Stimulated activated naive CD8-positive, alpha-beta T cell treated with anti-CD3 and anti-CD28 coated beads, Interleukin-15, Interleukin-2, amounts not matched to agents 100 ng/mL and 50 ng/mL, for 24 hours (primary cell): Measurements from ENCODE around the gene ARHGAP25.

Experiments used
- H3K27ac Mint-ChIP-seq: one replicate; pipeline ENCODE4 v1.8.0; 2021; ENCODE audit warnings: mild to moderate bottlenecking, mixed read lengths
- H3K27me3 Mint-ChIP-seq: one replicate; pipeline ENCODE4 v1.8.0; 2021; ENCODE audit warnings: mixed read lengths
- H3K36me3 Mint-ChIP-seq: one replicate; pipeline ENCODE4 v1.8.0; 2021; ENCODE audit warnings: low read depth, mixed read lengths
- H3K4me1 Mint-ChIP-seq: one replicate; pipeline ENCODE4 v1.8.0; 2021; ENCODE audit warnings: low read depth, mixed read lengths
- H3K4me3 Mint-ChIP-seq: one replicate; pipeline ENCODE4 v1.8.0; 2021; ENCODE audit warnings: mild to moderate bottlenecking, mixed read lengths
- H3K9me3 Mint-ChIP-seq: one replicate; pipeline ENCODE4 v1.8.0; 2021; ENCODE audit warnings: mixed read lengths

The ARHGAP25 gene

GRCh38 chr2:68828887-68829708, 94.5 kb downstream of the ARHGAP25 start:
- Mint-ChIP-seq H3K4me3 (peak overlapping the region; percentile 53), H3K36me3 (peaks cover 41% of the 10 kb centered on the region), H3K4me1 (peaks cover 69% of the 10 kb centered on the region), H3K27me3 (no peaks in the 10 kb centered on the region), H3K9me3 (no peaks in the 10 kb centered on the region), H3K27ac (peak overlapping the region; percentile 78)

DNA sequence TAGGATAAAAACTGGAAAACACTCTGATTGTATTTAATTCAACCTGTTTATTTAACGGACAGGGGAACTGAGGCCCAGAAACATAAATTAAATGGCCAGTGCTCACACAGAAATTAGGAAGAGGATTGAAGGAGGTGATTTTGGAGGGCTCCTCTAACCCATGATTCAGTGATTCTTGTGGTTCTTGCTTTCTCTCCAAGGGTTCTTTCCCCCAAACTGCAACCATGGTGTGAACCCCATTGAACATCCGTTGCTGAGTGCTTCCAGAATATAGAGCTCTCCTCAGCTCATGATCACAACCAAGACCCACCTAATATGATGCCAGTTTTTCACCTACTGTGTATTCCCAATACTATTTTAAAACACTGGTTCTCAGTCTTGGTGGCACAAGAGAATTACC, 95.1 kb downstream of the ARHGAP25 start:
- Mint-ChIP-seq H3K4me1 (peaks cover 72% of the 10 kb centered on the region), H3K36me3 (peaks cover 34% of the 10 kb centered on the region), H3K27ac (peak overlapping the region; percentile 78), H3K9me3 (no peaks in the 10 kb centered on the region), H3K27me3 (no peaks in the 10 kb centered on the region), H3K4me3 (peak overlapping the region; percentile 53)

- Mint-ChIP-seq H3K4me1 (peaks cover 78% of the 10 kb centered on the region), H3K27me3 (no peaks in the 10 kb centered on the region), H3K27ac (peak overlapping the region; percentile 95), H3K4me3 (peak overlapping the region; percentile 70), H3K9me3 (no peaks in the 10 kb centered on the region), H3K36me3 (peaks cover 15% of the 10 kb centered on the region)
Measured at GRCh38 chr2:68831686-68832232, 97.1 kb downstream of the ARHGAP25 start.

- H3K9me3 Mint-ChIP-seq, result no peaks in the 10 kb centered on the region
- peaks cover 13% of the 10 kb centered on the region for H3K36me3 Mint-ChIP-seq
- peaks cover 83% of the 10 kb centered on the region for H3K4me1 Mint-ChIP-seq
- H3K27me3 Mint-ChIP-seq, result no peaks in the 10 kb centered on the region
- peak overlapping the region; percentile 70 for H3K4me3 Mint-ChIP-seq
- H3K27ac Mint-ChIP-seq, result peak overlapping the region; percentile 95
Measured at GRCh38 chr2:68832233-68832869, 97.7 kb downstream of the ARHGAP25 start.

GRCh38 chr2:68833162-68833561, 98.6 kb downstream of the ARHGAP25 start:
- Mint-ChIP-seq H3K9me3 (no peaks in the 10 kb centered on the region), H3K4me3 (no peak overlapping the region), H3K27ac (peak overlapping the region; percentile 95), H3K27me3 (no peaks in the 10 kb centered on the region), H3K4me1 (peaks cover 84% of the 10 kb centered on the region), H3K36me3 (peaks cover 6% of the 10 kb centered on the region)

DNA sequence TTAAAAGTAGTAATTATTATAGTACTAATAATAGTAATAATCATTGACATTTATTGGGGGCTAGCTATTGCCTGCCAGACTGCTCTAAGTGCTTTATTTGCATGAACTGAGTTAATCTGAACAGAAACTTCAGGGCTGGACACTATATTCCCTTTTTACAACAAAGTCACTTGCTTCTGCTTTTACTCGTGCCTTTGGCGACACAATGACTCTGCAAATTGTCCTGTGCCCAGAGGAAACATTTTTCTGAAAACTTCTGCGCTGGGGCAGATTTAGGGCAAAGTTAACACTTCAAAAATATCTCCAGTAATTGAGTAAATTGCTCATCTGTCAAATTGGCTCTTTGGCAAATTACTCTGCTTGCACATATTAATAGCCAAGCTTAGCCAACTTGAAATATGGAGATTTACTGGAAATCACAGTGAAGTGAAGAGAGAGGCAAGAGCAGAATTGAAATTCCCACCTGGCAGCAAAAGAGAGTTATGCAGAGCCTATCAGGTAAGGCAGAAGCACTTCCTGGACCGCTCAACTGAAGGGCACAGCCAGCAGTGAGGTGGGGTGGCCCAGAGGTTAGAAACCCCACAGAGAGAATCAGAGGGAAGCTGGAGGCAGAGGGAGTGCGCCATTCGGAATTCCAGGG, 100.2 kb downstream of the ARHGAP25 start:
- H3K36me3 Mint-ChIP-seq, result no peaks in the 10 kb centered on the region
- H3K4me3 Mint-ChIP-seq, result no peak overlapping the region
- no peaks in the 10 kb centered on the region for H3K9me3 Mint-ChIP-seq
- H3K27me3 Mint-ChIP-seq, result no peaks in the 10 kb centered on the region
- no peak overlapping the region for H3K27ac Mint-ChIP-seq
- H3K4me1 Mint-ChIP-seq, result peaks cover 67% of the 10 kb centered on the region

DNA sequence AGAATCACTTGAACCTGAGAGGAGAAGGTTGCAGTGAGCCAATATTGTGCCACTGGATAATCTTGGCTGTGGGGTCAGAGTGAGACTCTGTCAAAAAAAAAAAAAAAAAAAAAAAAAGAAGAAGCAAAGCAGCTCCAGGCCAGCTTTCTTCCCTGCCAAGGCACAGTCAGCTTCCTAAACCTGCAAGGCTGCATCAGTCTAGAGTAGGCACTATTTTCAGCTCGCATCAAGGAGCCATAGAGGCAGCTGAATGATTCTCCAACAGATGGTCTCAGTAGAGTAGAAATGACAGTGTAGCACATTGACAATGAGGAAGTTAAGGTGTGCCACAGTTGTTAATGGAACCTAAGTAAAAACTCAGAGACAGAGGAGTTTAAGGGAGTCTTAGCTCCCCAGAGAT, 101.0 kb downstream of the ARHGAP25 start:
- Mint-ChIP-seq H3K36me3 (no peaks in the 10 kb centered on the region), H3K9me3 (no peaks in the 10 kb centered on the region), H3K4me1 (peaks cover 60% of the 10 kb centered on the region), H3K27me3 (no peaks in the 10 kb centered on the region), H3K4me3 (no peak overlapping the region), H3K27ac (no peak overlapping the region)

GRCh38 chr2:68837164-68837860, 102.7 kb downstream of the ARHGAP25 start:
- H3K27ac Mint-ChIP-seq, result peak overlapping the region; percentile 49
- no peak overlapping the region for H3K4me3 Mint-ChIP-seq
- no peaks in the 10 kb centered on the region for H3K27me3 Mint-ChIP-seq
- H3K9me3 Mint-ChIP-seq, result no peaks in the 10 kb centered on the region
- no peaks in the 10 kb centered on the region for H3K36me3 Mint-ChIP-seq
- peaks cover 43% of the 10 kb centered on the region for H3K4me1 Mint-ChIP-seq

- no peaks in the 10 kb centered on the region for H3K36me3 Mint-ChIP-seq
- no peak overlapping the region for H3K27ac Mint-ChIP-seq
- no peak overlapping the region for H3K4me3 Mint-ChIP-seq
- no peaks in the 10 kb centered on the region for H3K9me3 Mint-ChIP-seq
- no peaks in the 10 kb centered on the region for H3K27me3 Mint-ChIP-seq
- H3K4me1 Mint-ChIP-seq, result peaks cover 37% of the 10 kb centered on the region
Measured at GRCh38 chr2:68837861-68838341, 103.3 kb downstream of the ARHGAP25 start.

- Mint-ChIP-seq H3K4me1 (peaks cover 30% of the 10 kb centered on the region), H3K36me3 (no peaks in the 10 kb centered on the region), H3K27ac (no peak overlapping the region), H3K4me3 (no peak overlapping the region), H3K9me3 (no peaks in the 10 kb centered on the region), H3K27me3 (no peaks in the 10 kb centered on the region)
Measured at GRCh38 chr2:68838641-68839040, 104.0 kb downstream of the ARHGAP25 start.

DNA sequence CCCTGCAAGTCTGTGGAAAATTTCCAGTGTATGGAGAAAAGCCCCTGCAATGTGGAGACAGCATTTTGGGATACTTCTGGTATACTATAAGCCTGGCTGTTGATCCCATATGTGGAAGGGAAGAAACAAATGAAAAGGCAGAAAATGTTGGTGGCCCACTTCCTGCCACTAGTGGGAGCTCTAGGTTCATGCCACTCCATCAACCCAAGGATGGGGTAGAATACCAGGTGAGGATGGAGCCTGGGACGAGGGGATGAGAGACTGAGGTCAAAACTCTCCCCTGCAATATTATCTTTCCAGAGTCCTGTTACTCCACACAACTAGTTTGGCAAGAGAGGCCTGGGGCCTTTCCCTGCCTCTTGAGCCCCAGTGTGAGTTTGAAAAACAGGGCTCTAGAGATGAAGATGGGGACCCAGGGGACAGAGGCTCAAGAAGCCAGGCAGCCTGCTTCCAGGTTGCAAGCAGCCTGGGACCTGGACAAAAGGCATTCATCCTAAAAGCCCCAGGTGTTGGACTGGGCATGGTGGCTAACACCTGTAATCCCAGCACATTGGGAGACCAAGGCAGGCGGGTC, 104.7 kb downstream of the ARHGAP25 start:
- H3K9me3 Mint-ChIP-seq, result no peaks in the 10 kb centered on the region
- no peaks in the 10 kb centered on the region for H3K36me3 Mint-ChIP-seq
- H3K27me3 Mint-ChIP-seq, result no peaks in the 10 kb centered on the region
- no peak overlapping the region for H3K27ac Mint-ChIP-seq
- H3K4me3 Mint-ChIP-seq, result no peak overlapping the region
- H3K4me1 Mint-ChIP-seq, result peaks cover 23% of the 10 kb centered on the region

GRCh38 chr2:68845043-68845442, 110.4 kb downstream of the ARHGAP25 start:
- H3K27ac Mint-ChIP-seq, result no peak overlapping the region
- no peak overlapping the region for H3K4me3 Mint-ChIP-seq

GRCh38 chr2:68846091-68846490, 111.5 kb downstream of the ARHGAP25 start:
- Mint-ChIP-seq H3K36me3 (no peaks in the 10 kb centered on the region), H3K27me3 (peaks cover 6% of the 10 kb centered on the region), H3K4me3 (no peak overlapping the region), H3K9me3 (no peaks in the 10 kb centered on the region), H3K4me1 (no peaks in the 10 kb centered on the region), H3K27ac (no peak overlapping the region)

More at GRCh38 chr2:68845043-68845442, 110.4 kb downstream of the ARHGAP25 start:
- H3K9me3 Mint-ChIP-seq, result no peaks in the 10 kb centered on the region
- peaks cover 6% of the 10 kb centered on the region for H3K27me3 Mint-ChIP-seq
- H3K4me1 Mint-ChIP-seq, result no peaks in the 10 kb centered on the region
- H3K36me3 Mint-ChIP-seq, result no peaks in the 10 kb centered on the region

DNA sequence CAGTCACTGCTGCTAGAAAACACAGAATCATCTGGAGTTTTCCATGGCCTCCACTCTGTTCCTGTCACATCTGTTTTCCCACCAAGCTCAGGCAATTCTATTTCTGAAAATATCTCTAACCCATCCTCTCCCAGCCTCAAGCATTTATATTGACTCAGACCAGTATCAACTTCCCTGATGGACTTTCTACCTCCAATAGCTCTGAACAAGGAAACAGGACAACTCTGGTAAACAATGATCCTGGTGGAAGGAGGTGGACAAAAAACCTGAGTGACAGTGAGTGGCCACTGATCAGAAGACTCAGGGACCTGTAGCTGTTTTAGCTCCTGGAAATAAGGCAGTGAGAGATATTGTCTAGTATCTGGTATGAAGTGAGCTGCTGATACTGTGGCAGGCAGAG, 113.1 kb downstream of the ARHGAP25 start:
- no peak overlapping the region for H3K27ac Mint-ChIP-seq
- no peaks in the 10 kb centered on the region for H3K9me3 Mint-ChIP-seq
- H3K36me3 Mint-ChIP-seq, result no peaks in the 10 kb centered on the region
- no peak overlapping the region for H3K4me3 Mint-ChIP-seq
- H3K4me1 Mint-ChIP-seq, result no peaks in the 10 kb centered on the region
- H3K27me3 Mint-ChIP-seq, result peaks cover 6% of the 10 kb centered on the region
